ENCODE data around the gene BTF3. TPM values are rescaled to one million over a fixed set of nuclear protein-coding genes. Genes with fewer than 3 reads are reported as not detected.

Gene BTF3
- total and polyA plus RNA-seq, 2 experiments from 2014 or later, result 506 to 1,148 TPM

GRCh38 chr5:73497497-73498056 is 665 bp upstream of the BTF3 start (continued):
- TF ChIP-seq REST (IDR thresholded peaks at IDR 0.05; ENCODE audit: unreplicated experiment), result no peak
- TF ChIP-seq EZH2phosphoT487 (IDR thresholded peaks at IDR 0.05; ENCODE audit: unreplicated experiment), result no peak
- no peak for TF ChIP-seq CTCF (conservative IDR thresholded peaks at IDR 0.05; ENCODE audit: low read depth in 2 of 2)

- H3K27ac Mint-ChIP-seq, result peak overlapping the region; percentile 99
- no peak for DNase-seq (ENCODE audit: low spot score)
- H3K9me2 ChIP-seq (ENCODE audit: insufficient read depth), result no peaks in the 10 kb centered on the region
- peaks cover 3% of the 10 kb centered on the region; the same call in 1 of the 2 replicates for H3F3A ChIP-seq (replicated peaks; ENCODE audit: low read depth)
- H3K27me3 Mint-ChIP-seq (ENCODE audit: insufficient read depth, low read depth, poor library complexity), result peaks cover 9% of the 10 kb centered on the region
- peaks cover 26% of the 10 kb centered on the region for H3K36me3 ChIP-seq (ENCODE audit: insufficient read depth)
- H4K20me1 ChIP-seq (replicated peaks; ENCODE audit: insufficient read depth), result peaks cover 19% of the 10 kb centered on the region
- no peaks in the 10 kb centered on the region for H3K9me3 Mint-ChIP-seq
- peaks cover 57% of the 10 kb centered on the region for H3K36me3 Mint-ChIP-seq (ENCODE audit: low read depth)
- H3K4me3 Mint-ChIP-seq, result peak overlapping the region; percentile 98
- peak overlapping the region; percentile 89 for H3K4me3 ChIP-seq
- H2AFZ ChIP-seq, result no peak overlapping the region
- peak overlapping the region; percentile 95 for H3K27ac ChIP-seq (ENCODE audit: low read depth)
- peaks cover 43% of the 10 kb centered on the region for H3K4me1 Mint-ChIP-seq
- peak overlapping the region; percentile 94 for H3K4me2 ChIP-seq
- no peak for ATAC-seq
- peaks cover 31% of the 10 kb centered on the region for H3K4me1 ChIP-seq (ENCODE audit: insufficient read depth)
- no peaks in the 10 kb centered on the region for H3K27me3 ChIP-seq (ENCODE audit: insufficient read depth)
- H3K79me2 ChIP-seq (replicated peaks; ENCODE audit: insufficient read depth), result peaks cover 52% of the 10 kb centered on the region
- TF ChIP-seq ETS1 (IDR thresholded peaks at IDR 0.05), result no peak
- TF ChIP-seq EZH2 (IDR thresholded peaks at IDR 0.05; ENCODE audit: low read depth, unreplicated experiment), result no peak
- no peak for TF ChIP-seq ZNF331 (CRISPR knock-in tag; IDR thresholded peaks at IDR 0.05; ENCODE audit: low read depth)
- TF ChIP-seq REST (IDR thresholded peaks at IDR 0.05; ENCODE audit: unreplicated experiment), result no peak
- TF ChIP-seq ZNF462 (CRISPR knock-in tag; IDR thresholded peaks at IDR 0.05), result no peak
- TF ChIP-seq EZH2phosphoT487 (IDR thresholded peaks at IDR 0.05; ENCODE audit: unreplicated experiment), result no peak
Observed at GRCh38 chr5:73499187-73499586, 945 bp downstream of the BTF3 start.
